Chondrocyte (in vitro differentiated cells): Measurements from ENCODE around the gene RNFT2. TPM values are rescaled to one million over a fixed set of nuclear protein-coding genes. Genes with fewer than 3 reads are reported as not detected.

Source experiments
- DNase-seq: peaks from one replicate; pipeline ENCODE4 v3.0.0; 2021; ENCODE audit warnings: mixed read lengths, low spot score
- H3K27ac Mint-ChIP-seq: one replicate; pipeline ENCODE4 v1.8.0; 2021; ENCODE audit warnings: mild to moderate bottlenecking, moderate library complexity, mixed read lengths; ENCODE audit not compliant: unreplicated experiment
- H3K27me3 Mint-ChIP-seq: 2 replicates; pipeline ENCODE4 v1.8.0; 2021; ENCODE audit warnings: low read depth, mixed read lengths
- H3K36me3 Mint-ChIP-seq: 2 replicates; pipeline ENCODE4 v1.8.0; 2021; ENCODE audit warnings: low read depth, mixed read lengths
- H3K4me1 Mint-ChIP-seq: 2 replicates; pipeline ENCODE4 v1.8.0; 2021; ENCODE audit warnings: low read depth, mild to moderate bottlenecking, mixed read lengths
- H3K4me3 Mint-ChIP-seq: one replicate; pipeline ENCODE4 v1.8.0; 2021; ENCODE audit warnings: mild to moderate bottlenecking, moderate library complexity, mixed read lengths; ENCODE audit not compliant: unreplicated experiment
- H3K9me3 Mint-ChIP-seq: 2 replicates; pipeline ENCODE4 v1.8.0; 2021; ENCODE audit warnings: low read depth, mixed read lengths
- CTCF ChIP-seq: fragments of 200-600 bp; sonication (generic); IDR thresholded peaks from 2 replicates; pipeline ENCODE4 v1.5.0; 2021; ENCODE audit warnings: antibody characterized with exemption, mild to moderate bottlenecking, moderate library complexity
- total RNA-seq: library from RNA; stranded (reverse); gene quantifications from 3 replicates; pipeline ENCODE4 v1.2.1, GENCODE V29; 2021

RNFT2 gene
- total RNA-seq, 1 donor from 2014 or later = 5.1 TPM

- no peak for DNase-seq
- H3K27ac Mint-ChIP-seq = no peak overlapping the region
- peaks cover 53% of the 10 kb centered on the region for H3K27me3 Mint-ChIP-seq
- peaks cover 38% of the 10 kb centered on the region for H3K4me1 Mint-ChIP-seq
- H3K4me3 Mint-ChIP-seq = peak overlapping the region; percentile 76
- H3K36me3 Mint-ChIP-seq = peaks cover 3% of the 10 kb centered on the region
- no peaks in the 10 kb centered on the region for H3K9me3 Mint-ChIP-seq
- no peak for TF ChIP-seq CTCF
Measured at GRCh38 chr12:116880213-116880816, 142.2 kb downstream of the RNFT2 start.

GRCh38 chr12:116880817-116881324 lies 142.8 kb downstream of the RNFT2 start:
- peak; percentile 25 for TF ChIP-seq CTCF
- Mint-ChIP-seq H3K27me3 (peaks cover 54% of the 10 kb centered on the region), H3K4me1 (peaks cover 38% of the 10 kb centered on the region), H3K9me3 (no peaks in the 10 kb centered on the region), H3K4me3 (peak overlapping the region; percentile 76), H3K36me3 (peaks cover 3% of the 10 kb centered on the region), H3K27ac (no peak overlapping the region)
- DNase-seq = no peak

- peaks cover 36% of the 10 kb centered on the region for H3K4me1 Mint-ChIP-seq
- TF ChIP-seq CTCF = no peak
- no peak for DNase-seq
- peak within 1 kb of the TSS; percentile 54 for H3K27ac Mint-ChIP-seq
- H3K27me3 Mint-ChIP-seq = peaks cover 51% of the 10 kb centered on the region
- no peaks in the 10 kb centered on the region for H3K9me3 Mint-ChIP-seq
- peaks cover 3% of the 10 kb centered on the region for H3K36me3 Mint-ChIP-seq
- H3K4me3 Mint-ChIP-seq = peak within 1 kb of the TSS; percentile 76
Measured at GRCh38 chr12:116881325-116881876, 143.3 kb downstream of the RNFT2 start, which contains the start of gene HRK. Gene HRK, minus strand, starts transcription at chr12:116881441. Its CDS starts 134 bp downstream, at chr12:116881307.

- no peak for DNase-seq
- H3K27ac Mint-ChIP-seq = peak overlapping the region; percentile 54
- H3K9me3 Mint-ChIP-seq = no peaks in the 10 kb centered on the region
- peaks cover 32% of the 10 kb centered on the region for H3K4me1 Mint-ChIP-seq
- peaks cover 3% of the 10 kb centered on the region for H3K36me3 Mint-ChIP-seq
- TF ChIP-seq CTCF = no peak
- H3K4me3 Mint-ChIP-seq = peak overlapping the region; percentile 60
- peaks cover 49% of the 10 kb centered on the region for H3K27me3 Mint-ChIP-seq
Measured at GRCh38 chr12:116881877-116882507, 143.9 kb downstream of the RNFT2 start.

- Mint-ChIP-seq H3K27ac (no peak overlapping the region), H3K9me3 (no peaks in the 10 kb centered on the region), H3K36me3 (peaks cover 3% of the 10 kb centered on the region), H3K4me3 (no peak overlapping the region), H3K27me3 (peaks cover 54% of the 10 kb centered on the region), H3K4me1 (peaks cover 32% of the 10 kb centered on the region)
- no peak for DNase-seq
- TF ChIP-seq CTCF = peak; percentile 77
Measured at GRCh38 chr12:116882742-116883141, 144.6 kb downstream of the RNFT2 start.
